T-helper 17 cell (primary cell): Measurements from ENCODE around the gene FYN. TPM values are rescaled to one million over a fixed set of nuclear protein-coding genes. Genes with fewer than 3 reads are reported as not detected.
A peak's percentile ranks its signal among the peaks of the same experiment; 100 is the strongest.

Experiments
- ATAC-seq: fragments of 150-1000 bp; cut with Tn5 transposase; 2 replicates; pipeline ENCODE4 v1.10.0; 2021; ENCODE audit warnings: mild to moderate bottlenecking, moderate library complexity
- DNase-seq, 3 donors: peaks; one replicate each; pipeline versions ENCODE4 v3.0.0 to v3.0.0-alpha.2; 2020 to 2021
- H3K9me3 ChIP-seq: one replicate; pipeline ENCODE4 v1.7.0; 2013; ENCODE audit warnings: low read length, mild to moderate bottlenecking; ENCODE audit not compliant: control insufficient read depth, poor library complexity, severe bottlenecking
- H3K27ac Mint-ChIP-seq: one replicate; pipeline ENCODE4 v1.8.0; 2022; ENCODE audit warnings: mild to moderate bottlenecking, moderate library complexity, mixed read lengths
- H3K27me3 Mint-ChIP-seq: one replicate; pipeline ENCODE4 v1.8.0; 2022; ENCODE audit warnings: mixed read lengths
- H3K36me3 Mint-ChIP-seq: one replicate; pipeline ENCODE4 v1.8.0; 2022; ENCODE audit warnings: low read depth, mixed read lengths
- H3K4me1 Mint-ChIP-seq: one replicate; pipeline ENCODE4 v1.8.0; 2022; ENCODE audit warnings: mild to moderate bottlenecking, mixed read lengths
- H3K4me3 Mint-ChIP-seq: one replicate; pipeline ENCODE4 v1.8.0; 2022; ENCODE audit warnings: mild to moderate bottlenecking, moderate library complexity, mixed read lengths
- total RNA-seq, 4 donors: library from RNA in 2 of 4; stranded (reverse) in 2 of 4; gene quantifications; one replicate each; pipeline ENCODE4 v1.2.3 and lab custom pipeline; 2022 to 2026

Gene FYN
- total RNA-seq, 2 donors from 2014 or later = 455 to 472 TPM

- Mint-ChIP-seq H3K27me3 (no peaks in the 10 kb centered on the region), H3K36me3 (peaks cover 6% of the 10 kb centered on the region), H3K27ac (peak overlapping the region; percentile 94), H3K4me1 (peaks cover 59% of the 10 kb centered on the region), H3K4me3 (no peak overlapping the region)
- DNase-seq = no peak
- no peaks in the 10 kb centered on the region for H3K9me3 ChIP-seq
- no peak for ATAC-seq
Measured at GRCh38 chr6:111725446-111726112, 147.7 kb downstream of the FYN start.

GRCh38 chr6:111724505-111724904 is 148.7 kb downstream of the FYN start:
- Mint-ChIP-seq H3K27ac (peak overlapping the region; percentile 94), H3K4me1 (peaks cover 55% of the 10 kb centered on the region), H3K27me3 (no peaks in the 10 kb centered on the region), H3K36me3 (peaks cover 6% of the 10 kb centered on the region), H3K4me3 (peak overlapping the region; percentile 79)
- DNase-seq (no peak), ATAC-seq (peak; percentile 68)
- H3K9me3 ChIP-seq = no peaks in the 10 kb centered on the region

GRCh38 chr6:111724039-111724438 is 149.2 kb downstream of the FYN start:
- Mint-ChIP-seq H3K4me3 (peak overlapping the region; percentile 79), H3K36me3 (peaks cover 6% of the 10 kb centered on the region), H3K27ac (peak overlapping the region; percentile 94), H3K27me3 (no peaks in the 10 kb centered on the region), H3K4me1 (peaks cover 52% of the 10 kb centered on the region)
- ATAC-seq (peak; percentile 9), DNase-seq (no peak)
- no peaks in the 10 kb centered on the region for H3K9me3 ChIP-seq

- H3K36me3 Mint-ChIP-seq = peaks cover 6% of the 10 kb centered on the region
- no peak for ATAC-seq
- no peak overlapping the region for H3K4me3 Mint-ChIP-seq
- H3K4me1 Mint-ChIP-seq = peaks cover 51% of the 10 kb centered on the region
- H3K27ac Mint-ChIP-seq = peak overlapping the region; percentile 94
- H3K9me3 ChIP-seq = no peaks in the 10 kb centered on the region
- no peak for DNase-seq
- no peaks in the 10 kb centered on the region for H3K27me3 Mint-ChIP-seq
Measured at GRCh38 chr6:111723412-111723970, 149.8 kb downstream of the FYN start.

GRCh38 chr6:111722179-111722731 is 151.0 kb downstream of the FYN start:
- peaks cover 6% of the 10 kb centered on the region for H3K36me3 Mint-ChIP-seq
- H3K9me3 ChIP-seq = no peaks in the 10 kb centered on the region
- H3K27ac Mint-ChIP-seq = peak overlapping the region; percentile 94
- DNase-seq = no peak
- H3K4me1 Mint-ChIP-seq = peaks cover 48% of the 10 kb centered on the region
- ATAC-seq = no peak
- H3K4me3 Mint-ChIP-seq = no peak overlapping the region
- no peaks in the 10 kb centered on the region for H3K27me3 Mint-ChIP-seq

- no peaks in the 10 kb centered on the region for H3K27me3 Mint-ChIP-seq
- H3K27ac Mint-ChIP-seq = peak overlapping the region; percentile 94
- peaks cover 43% of the 10 kb centered on the region for H3K4me1 Mint-ChIP-seq
- DNase-seq (peak in 1 of 3 donors; percentile 42), ATAC-seq (peak; percentile 59)
- peak overlapping the region; percentile 49 for H3K4me3 Mint-ChIP-seq
- no peaks in the 10 kb centered on the region for H3K9me3 ChIP-seq
- peaks cover 6% of the 10 kb centered on the region for H3K36me3 Mint-ChIP-seq
Measured at GRCh38 chr6:111721753-111722154, 151.5 kb downstream of the FYN start.

GRCh38 chr6:111720931-111721496 is 152.2 kb downstream of the FYN start:
- no peak for ATAC-seq
- H3K4me1 Mint-ChIP-seq = peaks cover 38% of the 10 kb centered on the region
- H3K4me3 Mint-ChIP-seq = no peak overlapping the region
- no peak for DNase-seq
- H3K9me3 ChIP-seq = no peaks in the 10 kb centered on the region
- H3K36me3 Mint-ChIP-seq = peaks cover 6% of the 10 kb centered on the region
- H3K27ac Mint-ChIP-seq = peak overlapping the region; percentile 94
- no peaks in the 10 kb centered on the region for H3K27me3 Mint-ChIP-seq

GRCh38 chr6:111718990-111719389 is 154.3 kb downstream of the FYN start:
- ATAC-seq (no peak), DNase-seq (no peak)
- H3K9me3 ChIP-seq = no peaks in the 10 kb centered on the region
- Mint-ChIP-seq H3K36me3 (peaks cover 4% of the 10 kb centered on the region), H3K4me3 (peak overlapping the region; percentile 63), H3K4me1 (peaks cover 36% of the 10 kb centered on the region), H3K27ac (peak overlapping the region; percentile 94), H3K27me3 (no peaks in the 10 kb centered on the region)

- ATAC-seq (no peak), DNase-seq (no peak)
- peak overlapping the region; percentile 43 for H3K27ac Mint-ChIP-seq
- no peak overlapping the region for H3K4me3 Mint-ChIP-seq
- no peaks in the 10 kb centered on the region for H3K27me3 Mint-ChIP-seq
- no peaks in the 10 kb centered on the region for H3K9me3 ChIP-seq
- peaks cover 4% of the 10 kb centered on the region for H3K36me3 Mint-ChIP-seq
- H3K4me1 Mint-ChIP-seq = peaks cover 35% of the 10 kb centered on the region
Measured at GRCh38 chr6:111718326-111718725, 154.9 kb downstream of the FYN start.

GRCh38 chr6:111717621-111718020 is 155.6 kb downstream of the FYN start:
- Mint-ChIP-seq H3K27me3 (no peaks in the 10 kb centered on the region), H3K27ac (peak overlapping the region; percentile 43), H3K36me3 (peaks cover 4% of the 10 kb centered on the region), H3K4me1 (peaks cover 38% of the 10 kb centered on the region), H3K4me3 (no peak overlapping the region)
- no peak for DNase-seq
- no peaks in the 10 kb centered on the region for H3K9me3 ChIP-seq
- ATAC-seq = no peak

GRCh38 chr6:111716325-111716724 is 156.9 kb downstream of the FYN start:
- Mint-ChIP-seq H3K4me1 (peaks cover 38% of the 10 kb centered on the region), H3K36me3 (peaks cover 4% of the 10 kb centered on the region), H3K27me3 (no peaks in the 10 kb centered on the region), H3K27ac (peak overlapping the region; percentile 43), H3K4me3 (no peak overlapping the region)
- ATAC-seq = no peak
- no peak for DNase-seq
- no peaks in the 10 kb centered on the region for H3K9me3 ChIP-seq

GRCh38 chr6:111715321-111715720 is 157.9 kb downstream of the FYN start:
- no peaks in the 10 kb centered on the region for H3K27me3 Mint-ChIP-seq
- ATAC-seq (peak; percentile 80), DNase-seq (peak in 1 of 3 donors; percentile 9)
- H3K36me3 Mint-ChIP-seq = no peaks in the 10 kb centered on the region
- H3K4me3 Mint-ChIP-seq = peak overlapping the region; percentile 67
- peak overlapping the region; percentile 98 for H3K27ac Mint-ChIP-seq
- H3K9me3 ChIP-seq = no peaks in the 10 kb centered on the region
- peaks cover 36% of the 10 kb centered on the region for H3K4me1 Mint-ChIP-seq

GRCh38 chr6:111714416-111715270 is 158.6 kb downstream of the FYN start:
- no peaks in the 10 kb centered on the region for H3K9me3 ChIP-seq
- no peaks in the 10 kb centered on the region for H3K27me3 Mint-ChIP-seq
- peak overlapping the region; percentile 67 for H3K4me3 Mint-ChIP-seq
- DNase-seq = no peak
- no peak for ATAC-seq
- H3K4me1 Mint-ChIP-seq = peaks cover 37% of the 10 kb centered on the region
- H3K27ac Mint-ChIP-seq = peak overlapping the region; percentile 98
- H3K36me3 Mint-ChIP-seq = no peaks in the 10 kb centered on the region
